HG02870 (cell line): Measurements from ENCODE around the gene HOXC10.

Experiments
- ATAC-seq: cut with Tn5 transposase; IDR thresholded peaks from one replicate; pipeline ENCODE4 v1.9.1; 2021; ENCODE audit warnings: mild to moderate bottlenecking, moderate library complexity; ENCODE audit not compliant: unreplicated experiment

Gene HOXC10

DNA sequence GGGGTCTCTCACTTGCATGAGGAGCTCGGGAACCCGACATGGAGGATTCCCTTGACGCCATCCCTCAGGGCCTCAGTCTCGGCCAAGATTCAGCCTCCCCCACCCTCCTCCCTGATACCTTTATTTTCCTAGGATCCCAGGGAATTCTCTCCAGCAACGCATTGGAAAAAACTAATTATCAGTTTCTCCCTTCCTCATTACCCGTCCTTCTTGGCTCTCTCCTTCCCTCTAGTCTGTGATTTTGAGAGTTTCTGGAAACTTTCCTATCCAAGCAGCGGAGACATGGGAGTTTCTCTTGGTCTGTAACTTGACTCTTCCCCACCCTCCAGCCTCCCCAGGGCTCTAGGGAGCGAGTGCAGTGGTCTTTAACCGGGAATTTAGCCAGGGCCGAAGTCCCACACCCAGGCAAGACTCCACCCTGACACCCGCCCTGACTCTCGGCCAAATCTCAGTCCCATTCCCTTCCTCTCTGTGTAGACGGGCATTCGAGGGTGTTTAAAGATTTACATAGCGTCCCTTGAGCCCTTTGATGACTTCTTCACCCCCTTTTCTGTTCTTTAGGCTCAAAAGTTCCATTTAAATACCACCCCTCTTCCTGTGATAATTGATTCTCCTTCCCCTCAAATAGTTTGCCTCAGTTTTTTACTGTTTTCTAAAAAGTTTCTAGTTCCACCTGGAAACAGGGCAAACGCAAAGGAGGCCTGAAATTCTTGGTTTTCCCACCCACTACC, 54.6 kb downstream of the HOXC10 start:
- ATAC-seq, result no peak
